H9 (cell line): ENCODE results near the gene MCF2L2. TPM values are rescaled to one million over a fixed set of nuclear protein-coding genes. Genes with fewer than 3 reads are reported as not detected.
"Not testable (repeated sequence)": the region's sequence is repeated elsewhere in the genome, so short reads cannot be mapped to it uniquely, and the experiment has no call there.

ENCODE experiments used
- DNase-seq: peaks from one replicate; pipeline ENCODE4 v3.0.0-alpha.2; 2017
- H2AFZ ChIP-seq: one replicate; pipeline ENCODE4 v1.6.1; 2013; ENCODE audit warnings: mild to moderate bottlenecking, low read length, control low read depth, moderate library complexity
- H2AK5ac ChIP-seq: 2 replicates; pipeline ENCODE4 v1.6.1; 2013; ENCODE audit warnings: low read length, control low read depth, mixed read lengths; ENCODE audit not compliant: insufficient read length
- H2BK120ac ChIP-seq: one replicate; pipeline ENCODE4 v1.6.1; 2013; ENCODE audit warnings: low read depth, mild to moderate bottlenecking, low read length, control low read depth, inconsistent platforms; ENCODE audit not compliant: poor library complexity, severe bottlenecking
- H2BK12ac ChIP-seq: 2 replicates; pipeline ENCODE4 v1.6.1; 2013; ENCODE audit warnings: low read length, control low read depth, mixed read lengths, low read depth; ENCODE audit not compliant: insufficient read length
- H2BK15ac ChIP-seq: 2 replicates; pipeline ENCODE4 v1.6.1; 2013; ENCODE audit warnings: low read depth, low read length, control low read depth
- H2BK20ac ChIP-seq: one replicate; pipeline ENCODE4 v1.6.1; 2013; ENCODE audit warnings: low read depth, mild to moderate bottlenecking, low read length, control low read depth, inconsistent platforms; ENCODE audit not compliant: poor library complexity, severe bottlenecking
- H2BK5ac ChIP-seq: 2 replicates; pipeline ENCODE4 v1.6.1; 2013; ENCODE audit warnings: low read length, control low read depth, mixed read lengths; ENCODE audit not compliant: insufficient read length
- H3K14ac ChIP-seq: 2 replicates; pipeline ENCODE4 v1.6.1; 2013; ENCODE audit warnings: low read length, control low read depth; ENCODE audit not compliant: insufficient read depth
- H3K18ac ChIP-seq: 2 replicates; pipeline ENCODE4 v1.6.1; 2013; ENCODE audit warnings: low read depth, mild to moderate bottlenecking, mixed read lengths, low read length, control low read depth; ENCODE audit not compliant: insufficient read length
- H3K23ac ChIP-seq: 2 replicates; pipeline ENCODE4 v1.6.1; 2013; ENCODE audit warnings: low read length, control low read depth, mixed read lengths, low read depth; ENCODE audit not compliant: insufficient read length
- H3K23me2 ChIP-seq: 2 replicates; pipeline ENCODE4 v1.6.1; 2013; ENCODE audit warnings: low read depth, mild to moderate bottlenecking, mixed read lengths, low read length, control low read depth; ENCODE audit not compliant: insufficient read length, poor library complexity, severe bottlenecking
- H3K27ac ChIP-seq: 2 replicates; pipeline ENCODE4 v1.5.1; 2013; ENCODE audit warnings: low read length, control low read depth, mixed read lengths, low read depth; ENCODE audit not compliant: insufficient read length
- H3K27me3 ChIP-seq: 2 replicates; pipeline ENCODE4 v1.6.1; 2013; ENCODE audit warnings: low read length, control low read depth, inconsistent platforms; ENCODE audit not compliant: insufficient read depth
- H3K4ac ChIP-seq: 2 replicates; pipeline ENCODE4 v1.6.1; 2013; ENCODE audit warnings: low read depth, mild to moderate bottlenecking, control low read depth, inconsistent platforms, low read length, moderate library complexity
- H3K4me1 ChIP-seq: 2 replicates; pipeline ENCODE4 v1.6.1; 2013; ENCODE audit warnings: low read length, control low read depth, inconsistent platforms; ENCODE audit not compliant: insufficient read depth
- H3K4me2 ChIP-seq: 2 replicates; pipeline ENCODE4 v1.6.1; 2013; ENCODE audit warnings: low read length, control low read depth, mixed read lengths; ENCODE audit not compliant: insufficient read length, insufficient read depth
- H3K56ac ChIP-seq: 2 replicates; pipeline ENCODE4 v1.6.1; 2013; ENCODE audit warnings: low read depth, mild to moderate bottlenecking, mixed read lengths, low read length, control low read depth; ENCODE audit not compliant: insufficient read length
- H3K79me1 ChIP-seq: 2 replicates; pipeline ENCODE4 v1.6.1; 2013; ENCODE audit warnings: low read depth, mild to moderate bottlenecking, moderate library complexity, low read length, control low read depth, inconsistent platforms; ENCODE audit not compliant: insufficient read depth, poor library complexity, severe bottlenecking
- H3K79me2 ChIP-seq: 2 replicates; pipeline ENCODE4 v1.6.1; 2013; ENCODE audit warnings: low read length, control low read depth, inconsistent platforms; ENCODE audit not compliant: insufficient read depth
- H3K9ac ChIP-seq: 2 replicates; pipeline ENCODE4 v1.6.1; 2013; ENCODE audit warnings: low read length, control low read depth, mixed read lengths; ENCODE audit not compliant: insufficient read length; ENCODE audit errors: extremely low read depth
- H3K9me3 ChIP-seq: one replicate; pipeline ENCODE4 v1.6.1; 2013; ENCODE audit warnings: low read depth, low read length, inconsistent platforms; ENCODE audit not compliant: control insufficient read depth
- H3T11ph ChIP-seq: one replicate; pipeline ENCODE4 v1.6.1; 2013; ENCODE audit warnings: mild to moderate bottlenecking, low read length, control low read depth, inconsistent platforms
- H4K20me1 ChIP-seq: one replicate; pipeline ENCODE4 v1.6.1; 2013; ENCODE audit not compliant: control insufficient read depth, insufficient read length, insufficient read depth
- H4K5ac ChIP-seq: 2 replicates; pipeline ENCODE4 v1.6.1; 2013; ENCODE audit warnings: low read depth, mild to moderate bottlenecking, mixed read lengths, low read length, control low read depth; ENCODE audit not compliant: insufficient read length
- H4K8ac ChIP-seq: replicated peaks from 2 replicates; pipeline ENCODE4 v1.6.1; 2013; ENCODE audit warnings: low read length, control low read depth, mixed read lengths, low read depth; ENCODE audit not compliant: insufficient read length
- H4K91ac ChIP-seq: 2 replicates; pipeline ENCODE4 v1.6.1; 2013; ENCODE audit warnings: low read depth, mild to moderate bottlenecking, moderate library complexity, mixed read lengths, low read length, control low read depth; ENCODE audit not compliant: insufficient read length
- H3K27ac Mint-ChIP-seq, 3 experiments: 2 replicates in 2 of 3; 3 replicates in 1 of 3; pipeline ENCODE4 v1.8.0; 2020 to 2021; ENCODE audit warnings: mixed read lengths in 3 of 3, mild to moderate bottlenecking in 1 of 3, moderate library complexity in 1 of 3
- H3K27me3 Mint-ChIP-seq: 2 replicates; pipeline ENCODE4 v1.8.0; 2021; ENCODE audit warnings: low read depth, mild to moderate bottlenecking, moderate library complexity, mixed read lengths
- H3K36me3 Mint-ChIP-seq, 3 experiments: 2 replicates in 2 of 3; 3 replicates in 1 of 3; pipeline ENCODE4 v1.8.0; 2020 to 2021; ENCODE audit warnings: low read depth in 3 of 3, mixed read lengths in 3 of 3; ENCODE audit not compliant: insufficient read depth in 1 of 3
- H3K4me1 Mint-ChIP-seq, 2 experiments: 2 replicates each; pipeline ENCODE4 v1.8.0; 2020; ENCODE audit warnings: mixed read lengths in 2 of 2
- H3K4me3 Mint-ChIP-seq, 2 experiments: 2 replicates in 1 of 2; 3 replicates in 1 of 2; pipeline ENCODE4 v1.8.0; 2020 to 2021; ENCODE audit warnings: mild to moderate bottlenecking in 2 of 2, mixed read lengths in 2 of 2, moderate library complexity in 1 of 2
- H3K9me3 Mint-ChIP-seq, 2 experiments: 2 replicates in 1 of 2; 3 replicates in 1 of 2; pipeline ENCODE4 v1.8.0; 2020; ENCODE audit warnings: mild to moderate bottlenecking in 2 of 2, mixed read lengths in 2 of 2, moderate library complexity in 1 of 2
- CTCF ChIP-seq: fragments of 200-600 bp; sonication (generic); conservative IDR thresholded peaks from 3 replicates; pipeline ENCODE4 v1.8.0; 2021; ENCODE audit warnings: antibody characterized with exemption, mild to moderate bottlenecking
- WGBS: extraction: QIAGEN DNeasy Blood & Tissue Kit; methylation state at CpG from one replicate; pipeline ENCODE4 v1.1.7; 2013; ENCODE audit warnings: missing lambda C conversion rate, low lambda C conversion rate, mixed read lengths; ENCODE audit not compliant: insufficient read length; ENCODE audit errors: extremely low coverage; 5-methylcytosine and 5-hydroxymethylcytosine counted together
- total RNA-seq: library from RNA; stranded (reverse); gene quantifications from 2 replicates; pipeline ENCODE4 v1.2.1, GENCODE V29; 2021

The MCF2L2 gene
- total RNA-seq, 1 experiment from 2014 or later = 6.4 TPM

- Histone ChIP-seq H3K27ac (no peak overlapping the region), H3K9me3 (no peaks in the 10 kb centered on the region), H3K4me1 (no peaks in the 10 kb centered on the region), H2BK120ac (no peak overlapping the region), H4K8ac (no peak overlapping the region), H3K27me3 (no peaks in the 10 kb centered on the region), H2AFZ (no peak overlapping the region), H3K56ac (no peak overlapping the region), H3K23ac (no peak overlapping the region), H3K4me2 (no peak overlapping the region), H2BK20ac (no peak overlapping the region), H4K91ac (no peak overlapping the region), H2BK5ac (no peak overlapping the region), H3K9ac (no peak overlapping the region), H3K79me2 (no peaks in the 10 kb centered on the region), H4K20me1 (no peaks in the 10 kb centered on the region), H3K4ac (no peak overlapping the region), H2AK5ac (no peak overlapping the region), H4K5ac (no peak overlapping the region), H3K14ac (no peak overlapping the region), H3K23me2 (peaks cover 3% of the 10 kb centered on the region), H2BK12ac (no peak overlapping the region), H2BK15ac (no peak overlapping the region), H3K79me1 (no peaks in the 10 kb centered on the region), H3T11ph (no peak overlapping the region), H3K18ac (no peak overlapping the region)
- TF ChIP-seq CTCF = no peak
- Mint-ChIP-seq H3K36me3 (peaks cover 3 to 13% (median 8%) of the 10 kb centered on the region in 3 experiments; a peak in 6 of 7 replicates), H3K4me1 (peaks cover 15 to 17% of the 10 kb centered on the region in 2 experiments), H3K4me3 (no peak overlapping the region), H3K27me3 (0 out of 2 replicates have a peak, but pooled peaks cover 1% of the 10 kb centered on the region), H3K9me3 (peaks cover 20 to 23% of the 10 kb centered on the region in 2 experiments), H3K27ac (no peak overlapping the region)
- no peak for DNase-seq
- WGBS = no CpG with 5 or more reads among the region's 1 CpG
Measured at GRCh38 chr3:183442994-183443393, 14.6 kb upstream of the MCF2L2 start.

GRCh38 chr3:183440521-183440920, 12.1 kb upstream of the MCF2L2 start:
- not testable (repeated sequence) for H4K5ac ChIP-seq, H3K23me2 ChIP-seq, H2BK15ac ChIP-seq, H3K27me3 Mint-ChIP-seq, H3K9me3 ChIP-seq, H3K4me3 Mint-ChIP-seq, H3K14ac ChIP-seq, H3K79me1 ChIP-seq, H3K79me2 ChIP-seq, H2AK5ac ChIP-seq, H3K23ac ChIP-seq, H3K56ac ChIP-seq, H3K27ac ChIP-seq, H2BK5ac ChIP-seq, H3K4me2 ChIP-seq, H3K4ac ChIP-seq, H4K91ac ChIP-seq, H4K20me1 ChIP-seq, H3K9ac ChIP-seq, H2AFZ ChIP-seq, H2BK12ac ChIP-seq, H4K8ac ChIP-seq, H3K18ac ChIP-seq, H3K27ac Mint-ChIP-seq, H3T11ph ChIP-seq, DNase-seq, H3K27me3 ChIP-seq, H2BK20ac ChIP-seq, H3K4me1 ChIP-seq
- WGBS = no CpG with 5 or more reads among the region's 3 CpGs
- peak overlapping the region; percentile 48 for H2BK120ac ChIP-seq
- peaks cover 20 to 23% of the 10 kb centered on the region in 2 experiments for H3K9me3 Mint-ChIP-seq
- H3K4me1 Mint-ChIP-seq = peaks cover 29 to 33% of the 10 kb centered on the region in 2 experiments
- H3K36me3 Mint-ChIP-seq = peaks cover 3 to 13% (median 8%) of the 10 kb centered on the region in 3 experiments; a peak in 6 of 7 replicates
